Measurements from ENCODE around the gene TMEM51. TPM values are rescaled to one million over a fixed set of nuclear protein-coding genes. Genes with fewer than 3 reads are reported as not detected.

The TMEM51 gene
- total RNA-seq, 2 donors from 2014 or later, result not detected

GRCh38 chr1:15180945-15181523, 27.5 kb downstream of the TMEM51 start:
- DNase-seq (ENCODE audit: low spot score) (no peak), ATAC-seq (no peak)
- Mint-ChIP-seq H3K27ac (no peak overlapping the region), H3K27me3 (peaks cover 27 to 32% of the 10 kb centered on the region in 2 donors), H3K4me3 (no peak overlapping the region), H3K4me1 (ENCODE audit: low read depth in 2 of 2) (no peaks in the 10 kb centered on the region), H3K9me3 (no peaks in the 10 kb centered on the region), H3K36me3 (no peaks in the 10 kb centered on the region)

GRCh38 chr1:15181564-15181963, 28.0 kb downstream of the TMEM51 start:
- DNase-seq (ENCODE audit: low spot score) (no peak), ATAC-seq (no peak)
- no peaks in the 10 kb centered on the region for H3K9me3 Mint-ChIP-seq
- H3K27ac Mint-ChIP-seq, result no peak overlapping the region
- no peaks in the 10 kb centered on the region for H3K4me1 Mint-ChIP-seq (ENCODE audit: low read depth in 2 of 2)
- no peak overlapping the region for H3K4me3 Mint-ChIP-seq
- peaks cover 24 to 26% of the 10 kb centered on the region in 2 donors for H3K27me3 Mint-ChIP-seq
- no peaks in the 10 kb centered on the region for H3K36me3 Mint-ChIP-seq

GRCh38 chr1:15184436-15185241, 31.1 kb downstream of the TMEM51 start:
- Mint-ChIP-seq H3K4me3 (no peak overlapping the region), H3K27me3 (peaks cover 12 to 16% of the 10 kb centered on the region in 2 donors), H3K4me1 (ENCODE audit: low read depth in 2 of 2) (no peaks in the 10 kb centered on the region), H3K36me3 (no peaks in the 10 kb centered on the region), H3K9me3 (no peaks in the 10 kb centered on the region), H3K27ac (no peak overlapping the region)
- DNase-seq (ENCODE audit: low spot score), result no peak
- ATAC-seq, result no peak

- H3K36me3 Mint-ChIP-seq, result no peaks in the 10 kb centered on the region
- no peaks in the 10 kb centered on the region for H3K9me3 Mint-ChIP-seq
- no peak for ATAC-seq
- no peaks in the 10 kb centered on the region for H3K4me1 Mint-ChIP-seq (ENCODE audit: low read depth in 2 of 2)
- H3K4me3 Mint-ChIP-seq, result no peak overlapping the region
- DNase-seq (ENCODE audit: low spot score), result no peak
- peaks cover 12 to 16% of the 10 kb centered on the region in 2 donors for H3K27me3 Mint-ChIP-seq
- no peak overlapping the region for H3K27ac Mint-ChIP-seq
Measured at GRCh38 chr1:15185617-15186016, 32.1 kb downstream of the TMEM51 start.

GRCh38 chr1:15186073-15186845, 32.7 kb downstream of the TMEM51 start:
- no peak for DNase-seq (ENCODE audit: low spot score)
- H3K27me3 Mint-ChIP-seq, result peaks cover 10 to 16% of the 10 kb centered on the region in 2 donors
- no peak for ATAC-seq
- H3K4me1 Mint-ChIP-seq (ENCODE audit: low read depth in 2 of 2), result no peaks in the 10 kb centered on the region
- no peaks in the 10 kb centered on the region for H3K36me3 Mint-ChIP-seq
- H3K27ac Mint-ChIP-seq, result no peak overlapping the region
- H3K4me3 Mint-ChIP-seq, result no peak overlapping the region
- no peaks in the 10 kb centered on the region for H3K9me3 Mint-ChIP-seq

GRCh38 chr1:15186846-15187151, 33.3 kb downstream of the TMEM51 start:
- Mint-ChIP-seq H3K4me1 (ENCODE audit: low read depth in 2 of 2) (no peaks in the 10 kb centered on the region), H3K27me3 (peaks cover 10 to 16% of the 10 kb centered on the region in 2 donors), H3K9me3 (no peaks in the 10 kb centered on the region), H3K27ac (no peak overlapping the region), H3K4me3 (no peak overlapping the region), H3K36me3 (no peaks in the 10 kb centered on the region)
- ATAC-seq (peak; percentile 15 to 46), DNase-seq (ENCODE audit: low spot score) (no peak)

- Mint-ChIP-seq H3K9me3 (no peaks in the 10 kb centered on the region), H3K36me3 (no peaks in the 10 kb centered on the region), H3K4me1 (ENCODE audit: low read depth in 2 of 2) (no peaks in the 10 kb centered on the region), H3K4me3 (no peak overlapping the region), H3K27me3 (peaks cover 6 to 16% of the 10 kb centered on the region in 2 donors), H3K27ac (no peak overlapping the region)
- no peak for DNase-seq (ENCODE audit: low spot score)
- peak in 1 of 2 donors; percentile 6 for ATAC-seq
Measured at GRCh38 chr1:15187175-15188129, 33.9 kb downstream of the TMEM51 start.

GRCh38 chr1:15188130-15188524, 34.6 kb downstream of the TMEM51 start:
- H3K36me3 Mint-ChIP-seq, result no peaks in the 10 kb centered on the region
- DNase-seq (ENCODE audit: low spot score) (no peak), ATAC-seq (no peak)
- no peaks in the 10 kb centered on the region for H3K4me1 Mint-ChIP-seq (ENCODE audit: low read depth in 2 of 2)
- no peak overlapping the region for H3K27ac Mint-ChIP-seq
- no peak overlapping the region for H3K4me3 Mint-ChIP-seq
- peaks cover 6 to 14% of the 10 kb centered on the region in 2 donors for H3K27me3 Mint-ChIP-seq
- H3K9me3 Mint-ChIP-seq, result no peaks in the 10 kb centered on the region

- DNase-seq (ENCODE audit: low spot score) (no peak), ATAC-seq (no peak)
- Mint-ChIP-seq H3K4me3 (no peak overlapping the region), H3K4me1 (ENCODE audit: low read depth in 2 of 2) (no peaks in the 10 kb centered on the region), H3K27me3 (peaks cover 2 to 9% of the 10 kb centered on the region in 2 donors), H3K9me3 (no peaks in the 10 kb centered on the region), H3K36me3 (no peaks in the 10 kb centered on the region), H3K27ac (no peak overlapping the region)
Measured at GRCh38 chr1:15188678-15189077, 35.1 kb downstream of the TMEM51 start.

GRCh38 chr1:15189692-15190370, 36.3 kb downstream of the TMEM51 start:
- Mint-ChIP-seq H3K4me1 (ENCODE audit: low read depth in 2 of 2) (no peaks in the 10 kb centered on the region), H3K36me3 (no peaks in the 10 kb centered on the region), H3K27ac (no peak overlapping the region), H3K9me3 (no peaks in the 10 kb centered on the region), H3K27me3 (no peaks in the 10 kb centered on the region), H3K4me3 (no peak overlapping the region)
- ATAC-seq, result peak in 1 of 2 donors; percentile 12
- DNase-seq (ENCODE audit: low spot score), result no peak

GRCh38 chr1:15191267-15191666, 37.7 kb downstream of the TMEM51 start:
- Mint-ChIP-seq H3K4me1 (ENCODE audit: low read depth in 2 of 2) (no peaks in the 10 kb centered on the region), H3K9me3 (no peaks in the 10 kb centered on the region), H3K4me3 (no peak overlapping the region), H3K27ac (no peak overlapping the region), H3K36me3 (no peaks in the 10 kb centered on the region), H3K27me3 (no peaks in the 10 kb centered on the region)
- no peak for ATAC-seq
- no peak for DNase-seq (ENCODE audit: low spot score)

GRCh38 chr1:15191770-15192169, 38.2 kb downstream of the TMEM51 start:
- DNase-seq (ENCODE audit: low spot score) (no peak), ATAC-seq (no peak)
- Mint-ChIP-seq H3K27me3 (no peaks in the 10 kb centered on the region), H3K9me3 (no peaks in the 10 kb centered on the region), H3K4me1 (ENCODE audit: low read depth in 2 of 2) (no peaks in the 10 kb centered on the region), H3K27ac (no peak overlapping the region), H3K4me3 (no peak overlapping the region), H3K36me3 (no peaks in the 10 kb centered on the region)

All from natural killer cell treated with Interleukin-12 subunit alpha and Interleukin-12 subunit beta and Interleukin-15 and Interleukin-18, amount 100 ng/mL, for 72 hours (primary cell).